GM23338 (cell line): ENCODE results near the gene KRTAP12-3. TPM values are rescaled to one million over a fixed set of nuclear protein-coding genes. Genes with fewer than 3 reads are reported as not detected.

ENCODE experiments used
- ATAC-seq: fragments of 200-7000 bp; cut with Tn5 transposase; 3 replicates; pipeline ENCODE4 v1.9.1; 2020
- DNase-seq: peaks from one replicate; pipeline ENCODE4 v3.0.0-alpha.2; 2015; ENCODE audit warnings: low spot score
- H2AFZ ChIP-seq: fragments of 200-600 bp; sonication (generic); 2 replicates; pipeline ENCODE4 v1.8.0; 2016; ENCODE audit warnings: antibody characterized with exemption, mild to moderate bottlenecking, moderate library complexity
- H3F3A ChIP-seq: fragments of 200-600 bp; sonication (generic); replicated peaks from 2 replicates; pipeline ENCODE4 v1.8.0; 2017; ENCODE audit warnings: antibody characterized with exemption, mixed run types, low read depth
- H3K27ac ChIP-seq: fragments of 200-600 bp; sonication (generic); 2 replicates; pipeline ENCODE4 v1.6.1; 2016; ENCODE audit warnings: low read depth
- H3K27me3 ChIP-seq: fragments of 200-600 bp; sonication (generic); 2 replicates; pipeline ENCODE4 v1.8.0; 2016; ENCODE audit warnings: mild to moderate bottlenecking, mixed run types, moderate library complexity; ENCODE audit not compliant: insufficient read depth
- H3K36me3 ChIP-seq: fragments of 200-600 bp; sonication (generic); 2 replicates; pipeline ENCODE4 v1.8.0; 2016; ENCODE audit warnings: mild to moderate bottlenecking; ENCODE audit not compliant: insufficient read depth
- H3K4me1 ChIP-seq: fragments of 200-600 bp; sonication (generic); 2 replicates; pipeline ENCODE4 v1.8.0; 2016; ENCODE audit warnings: mild to moderate bottlenecking, moderate library complexity; ENCODE audit not compliant: insufficient read depth
- H3K4me2 ChIP-seq: fragments of 200-600 bp; sonication (generic); 2 replicates; pipeline ENCODE4 v1.7.1; 2017; ENCODE audit warnings: mixed run types
- H3K4me3 ChIP-seq: fragments of 200-600 bp; sonication (generic); 2 replicates; pipeline ENCODE4 v1.6.1; 2016; ENCODE audit warnings: mixed run types
- H3K79me2 ChIP-seq: fragments of 200-600 bp; sonication (generic); replicated peaks from 2 replicates; pipeline ENCODE4 v1.8.0; 2017; ENCODE audit warnings: mild to moderate bottlenecking; ENCODE audit not compliant: insufficient read depth
- H3K9me2 ChIP-seq: fragments of 200-600 bp; sonication (generic); 2 replicates; pipeline ENCODE4 v1.8.0; 2017; ENCODE audit not compliant: insufficient read depth
- H4K20me1 ChIP-seq: fragments of 200-600 bp; sonication (generic); replicated peaks from 2 replicates; pipeline ENCODE4 v1.8.0; 2017; ENCODE audit warnings: mild to moderate bottlenecking; ENCODE audit not compliant: insufficient read depth
- H3K27ac Mint-ChIP-seq: 2 replicates; pipeline ENCODE4 v1.8.0; 2020; ENCODE audit warnings: inconsistent platforms, mild to moderate bottlenecking, moderate library complexity, mixed read lengths
- H3K27me3 Mint-ChIP-seq: 3 replicates; pipeline ENCODE4 v1.8.0; 2022; ENCODE audit warnings: low read depth, mild to moderate bottlenecking, moderate library complexity, mixed read lengths, inconsistent platforms; ENCODE audit not compliant: insufficient read depth, poor library complexity
- H3K36me3 Mint-ChIP-seq: 3 replicates; pipeline ENCODE4 v1.8.0; 2021; ENCODE audit warnings: low read depth, mild to moderate bottlenecking, inconsistent platforms, moderate library complexity, mixed read lengths
- H3K4me1 Mint-ChIP-seq: 3 replicates; pipeline ENCODE4 v1.8.0; 2020; ENCODE audit warnings: mild to moderate bottlenecking, inconsistent platforms, mixed read lengths
- H3K4me3 Mint-ChIP-seq: 3 replicates; pipeline ENCODE4 v1.8.0; 2021; ENCODE audit warnings: moderate library complexity, mild to moderate bottlenecking, inconsistent platforms, mixed read lengths
- H3K9me3 Mint-ChIP-seq: 3 replicates; pipeline ENCODE4 v1.8.0; 2020; ENCODE audit warnings: moderate library complexity, mild to moderate bottlenecking, inconsistent platforms, mixed read lengths
- CREB1 ChIP-seq: fragments of 250-450 bp; sonication (Bioruptor Pico); IDR thresholded peaks from 2 replicates; pipeline ENCODE4 v1.5.0; 2020; ENCODE audit warnings: low read depth, mild to moderate bottlenecking, moderate library complexity
- CTCF ChIP-seq, 2 experiments: fragments of 200-600 bp in 1 of 2; sonication (generic) in 1 of 2; conservative IDR thresholded peaks; 2 replicates each; pipeline versions ENCODE4 v1.5.1 to v1.6.1; 2016 to 2017; ENCODE audit warnings: antibody characterized with exemption in 2 of 2, low read depth in 2 of 2, mild to moderate bottlenecking in 2 of 2, moderate library complexity in 1 of 2
- ETS1 ChIP-seq: IDR thresholded peaks from 2 replicates; pipeline ENCODE4 v1.6.1; 2016; ENCODE audit warnings: antibody characterized with exemption
- EZH2 ChIP-seq: fragments of 200-600 bp; sonication (generic); IDR thresholded peaks from one replicate; pipeline ENCODE4 v1.8.0; 2017; ENCODE audit warnings: antibody characterized with exemption, mild to moderate bottlenecking, low read depth; ENCODE audit not compliant: unreplicated experiment
- EZH2phosphoT487 ChIP-seq: fragments of 200-600 bp; sonication (generic); IDR thresholded peaks from one replicate; pipeline ENCODE4 v1.8.1; 2018; ENCODE audit warnings: antibody characterized with exemption; ENCODE audit not compliant: unreplicated experiment
- NANOG ChIP-seq: IDR thresholded peaks from 2 replicates; pipeline ENCODE4 v1.6.1; 2016; ENCODE audit warnings: antibody characterized with exemption, borderline replicate concordance
- POLR2AphosphoS5 ChIP-seq: IDR thresholded peaks from 2 replicates; pipeline ENCODE4 v1.6.1; 2016; ENCODE audit warnings: antibody characterized with exemption, low read depth
- ZNF114 ChIP-seq: fragments of 250-450 bp; sonication (Bioruptor Pico); IDR thresholded peaks from 2 replicates; pipeline ENCODE4 v1.5.0; 2020; ENCODE audit warnings: mild to moderate bottlenecking, moderate library complexity
- ZNF462 ChIP-seq: fragments of 250-450 bp; sonication (Bioruptor Pico); IDR thresholded peaks from 2 replicates; pipeline ENCODE4 v1.5.0; 2020; ENCODE audit warnings: mild to moderate bottlenecking, moderate library complexity
- polyA plus RNA-seq: library from polyadenylated mRNA; unstranded; fragments of >200 nt; fragmentation: Nextera tagmentation; extraction: Ambion mirVana; gene quantifications from 2 replicates; pipeline ENCODE4 v1.2.1, GENCODE V29; 2016
- total RNA-seq: library from RNA; depleted of rRNA; stranded (reverse); fragments of >200 nt; shearing (Covaris generic); gene quantifications from 2 replicates; pipeline ENCODE4 v1.2.3, GENCODE V29; 2014

The KRTAP12-3 gene
- total and polyA plus RNA-seq, 2 experiments from 2014 or later = not detected

GRCh38 chr21:44702111-44702972 is 44.6 kb downstream of the KRTAP12-3 start:
- H3K27me3 ChIP-seq = peaks cover 20% of the 10 kb centered on the region
- peak overlapping the region; percentile 76; the same call in 1 of the 2 replicates for H3K4me2 ChIP-seq
- H3K27ac ChIP-seq = no peak overlapping the region
- 0 out of 2 replicates have a peak, but pooled peaks cover 11% of the 10 kb centered on the region for H3F3A ChIP-seq
- H3K36me3 ChIP-seq = no peaks in the 10 kb centered on the region
- no peaks in the 10 kb centered on the region for H3K79me2 ChIP-seq
- peaks cover 43% of the 10 kb centered on the region for H3K4me1 ChIP-seq
- Mint-ChIP-seq H3K27me3 (peaks cover 36% of the 10 kb centered on the region), H3K4me1 (peaks cover 73% of the 10 kb centered on the region), H3K27ac (peak overlapping the region; percentile 22; the same call in 1 of the 2 replicates), H3K36me3 (no peaks in the 10 kb centered on the region), H3K4me3 (no peak overlapping the region; the same call in 2 of the 3 replicates), H3K9me3 (peaks cover 2% of the 10 kb centered on the region; the same call in 1 of the 3 replicates)
- H4K20me1 ChIP-seq = no peaks in the 10 kb centered on the region
- no peak overlapping the region for H3K4me3 ChIP-seq
- no peak overlapping the region for H2AFZ ChIP-seq
- TF ChIP-seq CTCF (conservative IDR thresholded peaks at IDR 0.05; ENCODE audit: low read depth in 2 of 2) = no peak
- H3K9me2 ChIP-seq = no peaks in the 10 kb centered on the region
- ATAC-seq (no peak), DNase-seq (no peak)

GRCh38 chr21:44702973-44703730 is 45.4 kb downstream of the KRTAP12-3 start:
- Histone ChIP-seq H3F3A (0 out of 2 replicates have a peak, but pooled peaks cover 11% of the 10 kb centered on the region), H2AFZ (no peak overlapping the region), H3K4me2 (peak overlapping the region; percentile 76; the same call in 1 of the 2 replicates), H3K79me2 (no peaks in the 10 kb centered on the region), H3K27me3 (peaks cover 28% of the 10 kb centered on the region), H3K9me2 (no peaks in the 10 kb centered on the region), H3K4me1 (peaks cover 45% of the 10 kb centered on the region), H3K4me3 (no peak overlapping the region; the same call in 1 of the 2 replicates), H3K27ac (no peak overlapping the region), H3K36me3 (no peaks in the 10 kb centered on the region), H4K20me1 (no peaks in the 10 kb centered on the region)
- Mint-ChIP-seq H3K27me3 (peaks cover 40% of the 10 kb centered on the region), H3K9me3 (peaks cover 2% of the 10 kb centered on the region; the same call in 1 of the 3 replicates), H3K27ac (peak overlapping the region; percentile 22; the same call in 1 of the 2 replicates), H3K4me3 (no peak overlapping the region), H3K4me1 (peaks cover 72% of the 10 kb centered on the region), H3K36me3 (no peaks in the 10 kb centered on the region)
- no peak for DNase-seq
- ATAC-seq = 0 out of 3 replicates have a peak, but pooled peaks have one; percentile 1
- TF ChIP-seq CREB1 (no peak), EZH2phosphoT487 (no peak), ETS1 (no peak), EZH2 (no peak), NANOG (no peak), POLR2AphosphoS5 (no peak), ZNF114 (CRISPR knock-in tag) (no peak), ZNF462 (CRISPR knock-in tag) (no peak)
